GM19238 (cell line): ENCODE measurements around the gene TBC1D22A.
"Not testable (repeated sequence)": the region's sequence is repeated elsewhere in the genome, so short reads cannot be mapped to it uniquely, and the experiment has no call there.

ENCODE experiments used
- DNase-seq: peaks from one replicate; pipeline ENCODE4 v3.0.0; 2011; ENCODE audit warnings: low spot score; ENCODE audit not compliant: insufficient read length

TBC1D22A gene

DNA sequence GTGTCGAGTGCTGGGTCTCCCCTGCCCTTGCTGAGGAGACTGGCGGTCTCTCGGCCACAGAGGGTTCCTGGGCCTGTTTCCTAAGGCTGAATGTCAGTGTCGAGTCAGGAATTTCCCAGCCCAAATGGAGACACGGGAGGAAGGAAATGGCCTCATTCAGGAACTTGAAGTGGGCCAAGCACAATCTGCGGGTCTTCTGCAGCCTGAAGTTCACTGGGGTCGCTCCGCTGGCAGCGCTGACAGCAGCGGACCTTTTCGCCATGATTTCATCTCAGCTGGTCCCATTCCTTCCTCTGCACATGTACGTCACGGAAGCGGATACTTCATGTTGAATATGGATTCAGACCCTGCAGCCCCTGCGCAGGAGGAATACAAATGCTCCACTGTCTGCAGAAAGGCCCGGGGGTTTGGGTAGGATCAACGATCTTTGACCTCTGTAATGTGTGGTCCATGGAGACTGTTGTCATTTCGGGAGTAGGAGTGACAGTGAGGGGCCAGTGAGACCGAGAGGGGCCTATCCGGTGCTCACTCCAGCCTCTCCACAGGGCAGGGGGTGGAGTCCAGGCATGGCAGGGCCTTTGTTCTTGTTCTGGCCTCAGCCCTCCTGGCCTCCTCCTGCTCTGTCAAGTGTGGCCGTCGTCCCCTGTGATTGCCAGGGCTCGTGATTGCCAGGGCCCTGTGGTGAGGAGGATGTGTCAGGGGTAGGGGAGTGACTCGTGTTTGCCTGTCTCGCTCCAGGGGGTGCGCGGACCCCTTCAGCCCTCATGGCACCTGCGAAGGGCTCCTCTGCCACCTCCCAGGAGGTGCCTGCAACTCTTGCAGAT is 402.3 kb downstream of the TBC1D22A start:
- no peak for DNase-seq

DNA sequence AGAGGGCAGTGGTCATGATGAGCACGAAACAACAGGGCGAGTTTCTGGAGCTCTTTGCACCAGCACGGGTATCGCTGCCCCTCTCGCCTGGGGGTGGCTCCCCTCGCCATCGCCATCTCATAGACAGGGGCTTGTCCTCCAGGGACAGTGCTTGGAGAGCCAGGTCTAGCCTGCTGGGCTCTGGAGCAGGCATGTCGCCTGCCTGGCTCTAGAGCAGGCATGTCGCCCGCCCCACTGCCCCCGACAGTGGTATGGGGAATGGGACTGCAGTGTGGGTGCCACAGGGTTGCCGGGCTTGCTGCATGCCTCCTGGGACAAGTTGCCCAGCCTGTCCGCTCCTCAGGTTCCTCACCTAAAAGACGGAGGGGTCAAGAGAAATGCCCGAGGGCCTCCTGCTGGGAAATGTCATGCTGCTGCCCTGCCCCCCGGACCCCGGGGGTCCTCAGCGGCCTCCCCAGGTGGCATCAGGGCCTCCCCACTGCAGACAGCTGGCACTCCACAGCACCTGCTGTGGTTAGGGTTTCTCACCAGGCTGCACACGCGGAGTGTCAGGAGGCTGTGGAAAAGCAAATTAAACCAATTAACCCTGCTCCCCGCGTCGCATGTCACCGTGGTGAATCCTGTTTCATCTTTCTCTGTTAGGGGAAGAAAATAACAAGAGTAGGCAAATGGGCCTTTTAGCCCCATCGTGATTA is 403.0 kb downstream of the TBC1D22A start:
- no peak for DNase-seq

DNA sequence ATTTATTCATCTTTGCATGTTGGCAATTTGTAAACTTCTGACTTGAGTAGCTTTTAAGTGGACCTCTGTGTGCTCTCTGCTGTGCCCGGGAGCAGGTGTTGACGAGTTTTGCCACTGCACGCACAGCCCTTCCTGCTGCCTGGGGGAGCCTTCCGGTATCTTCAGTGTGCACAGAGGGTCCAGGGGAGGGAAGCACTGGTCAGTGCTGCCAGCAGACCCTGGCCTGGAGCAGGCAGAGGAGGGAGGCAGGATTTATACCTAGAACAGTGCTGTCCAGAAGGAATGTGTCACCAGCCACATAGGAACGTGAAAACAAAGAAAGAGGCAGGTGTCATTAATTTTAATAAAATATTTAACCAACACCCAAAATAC is 403.6 kb downstream of the TBC1D22A start:
- DNase-seq: no peak

DNA sequence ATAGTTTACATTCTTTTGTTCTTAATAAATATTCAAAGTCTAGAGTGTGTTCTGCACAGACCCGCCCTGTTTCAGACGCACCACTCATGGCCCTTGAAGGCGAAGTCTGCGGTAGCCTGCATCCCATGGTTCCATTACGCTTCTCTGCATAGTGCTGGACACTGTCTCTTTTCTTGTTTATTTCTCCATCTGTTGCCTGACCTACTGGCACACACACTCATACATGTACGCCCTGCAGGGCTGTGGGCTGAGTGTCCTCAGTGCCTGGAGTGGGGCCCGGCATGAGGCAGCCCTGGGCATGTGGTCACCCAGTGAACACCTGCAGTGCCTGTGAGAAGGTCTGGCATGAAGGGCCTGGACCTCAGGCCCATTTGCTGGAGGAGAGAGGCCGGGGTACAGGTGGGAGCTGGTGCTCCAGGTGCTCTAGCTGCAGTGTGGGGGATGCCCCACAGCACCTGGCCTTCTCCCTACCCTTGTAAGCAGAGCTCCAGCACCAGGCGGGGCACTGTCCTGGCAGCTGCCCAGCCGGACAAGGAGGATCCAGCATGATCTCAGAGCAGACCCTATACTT is 404.1 kb downstream of the TBC1D22A start:
- DNase-seq: no peak

DNA sequence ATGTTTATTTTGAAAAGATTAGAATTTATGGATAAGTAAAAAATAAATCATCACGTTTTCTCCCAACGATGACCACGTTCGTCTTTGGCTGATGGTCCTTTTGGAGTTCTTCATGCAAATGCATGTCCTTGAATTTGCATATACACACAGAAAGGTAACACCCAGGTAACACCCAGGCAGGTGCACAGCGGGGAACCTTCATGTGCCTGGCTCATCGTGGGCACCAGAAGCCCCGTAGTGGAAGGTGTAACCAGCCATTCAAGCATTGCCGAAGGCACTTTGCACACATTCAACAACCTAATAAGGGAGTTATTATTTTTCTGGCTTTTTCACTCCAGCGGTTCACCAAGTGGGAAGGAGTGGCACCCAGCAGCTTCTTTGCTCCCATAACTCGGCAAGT is 404.6 kb downstream of the TBC1D22A start:
- DNase-seq: no peak

DNA sequence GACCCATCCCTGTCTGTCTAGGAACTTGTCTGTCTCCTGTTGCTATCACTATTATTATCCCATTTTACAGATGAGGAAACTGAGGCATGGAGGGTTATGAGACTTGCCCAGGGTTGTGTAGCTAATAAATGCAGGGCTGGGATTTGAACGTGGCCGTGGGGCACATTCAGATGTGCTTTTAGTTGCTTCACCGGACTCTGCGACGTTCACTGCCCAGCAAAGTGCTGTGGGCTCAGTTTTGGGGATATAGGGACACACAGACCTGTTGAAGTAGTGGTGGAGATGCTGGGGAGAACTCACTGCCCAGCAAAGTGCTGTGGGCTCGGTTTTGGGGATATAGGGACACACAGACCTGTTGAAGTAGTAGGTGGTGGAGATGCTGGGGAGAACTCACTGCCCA is 405.5 kb downstream of the TBC1D22A start:
- DNase-seq: not testable (repeated sequence)

DNA sequence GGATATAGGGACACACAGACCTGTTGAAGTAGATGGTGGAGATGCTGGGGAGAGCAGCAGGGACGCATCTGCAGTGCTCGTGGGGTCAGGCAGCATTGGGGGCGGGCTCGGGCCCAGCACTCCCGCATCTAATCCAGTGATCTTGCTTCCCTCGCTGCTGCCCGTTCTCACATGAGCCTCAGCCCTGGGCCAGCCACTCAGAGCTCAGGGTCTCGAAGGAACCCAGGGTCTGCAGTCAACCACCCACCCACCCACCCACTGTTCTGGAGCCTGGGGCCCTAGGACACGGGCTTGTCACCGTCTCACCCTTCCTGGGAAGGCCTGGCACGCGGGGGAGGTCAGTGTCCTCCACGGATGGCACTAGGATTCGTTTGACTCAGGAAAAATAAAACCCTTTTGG is 406.0 kb downstream of the TBC1D22A start:
- DNase-seq: no peak

DNA sequence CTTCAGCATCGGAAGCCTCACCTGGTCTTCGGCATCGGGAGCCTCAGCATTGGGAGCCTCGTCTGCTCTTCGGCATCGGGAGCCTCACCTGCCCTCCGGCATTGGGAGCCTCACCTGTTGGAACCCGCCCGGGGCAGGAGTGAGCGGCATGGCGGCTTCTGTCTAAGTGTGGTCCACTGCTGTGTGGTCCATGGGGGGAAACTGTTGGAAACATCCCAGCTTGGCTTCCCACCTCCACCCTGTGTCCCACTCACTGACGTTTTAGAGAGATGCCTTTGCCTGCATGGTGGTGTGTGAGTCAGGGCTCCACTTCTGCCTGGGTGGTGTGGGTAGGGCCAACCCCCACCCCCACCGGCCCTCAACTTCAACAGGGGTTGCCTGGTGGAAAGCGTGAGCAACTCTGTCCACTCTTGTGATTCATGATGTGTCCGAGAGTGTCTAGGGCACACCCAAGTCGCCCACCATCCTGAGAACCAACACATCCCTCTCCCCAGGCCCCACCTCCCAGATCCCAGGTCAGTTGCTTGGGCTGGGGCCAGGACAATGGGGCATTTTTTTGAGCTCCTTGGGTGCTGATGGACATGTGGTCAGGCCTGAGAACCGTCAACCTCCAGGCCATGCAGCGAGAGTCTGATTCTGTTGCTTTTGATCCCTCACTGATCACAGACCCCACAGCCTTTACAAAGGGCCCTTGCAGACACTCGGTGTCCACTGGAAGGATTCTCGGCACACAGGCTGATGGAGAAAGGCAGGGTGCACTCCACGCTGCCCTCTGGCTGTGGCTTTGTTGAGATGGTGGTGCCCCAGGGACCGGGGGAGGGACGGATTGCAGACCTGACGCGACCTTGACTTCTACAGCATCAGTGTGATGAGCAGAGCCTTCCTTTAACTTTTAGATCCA is 406.7 kb downstream of the TBC1D22A start:
- no peak for DNase-seq

DNA sequence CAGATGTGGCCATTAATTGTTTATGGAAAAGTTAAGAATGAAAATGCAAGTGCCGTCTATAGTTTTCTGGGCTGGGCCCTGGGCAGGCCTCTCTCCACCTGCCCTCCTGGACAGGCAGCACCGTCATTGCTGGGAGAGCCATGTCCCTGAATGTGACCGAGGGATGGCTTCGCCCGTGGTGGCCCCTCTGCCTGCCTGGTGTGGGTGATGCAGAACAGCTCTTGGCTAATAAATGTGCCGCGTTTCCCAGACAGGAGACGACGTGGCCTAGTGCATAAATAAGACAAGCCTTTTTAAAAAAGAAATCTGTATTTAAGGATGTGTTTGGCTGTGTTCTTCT is 407.3 kb downstream of the TBC1D22A start:
- no peak for DNase-seq

DNA sequence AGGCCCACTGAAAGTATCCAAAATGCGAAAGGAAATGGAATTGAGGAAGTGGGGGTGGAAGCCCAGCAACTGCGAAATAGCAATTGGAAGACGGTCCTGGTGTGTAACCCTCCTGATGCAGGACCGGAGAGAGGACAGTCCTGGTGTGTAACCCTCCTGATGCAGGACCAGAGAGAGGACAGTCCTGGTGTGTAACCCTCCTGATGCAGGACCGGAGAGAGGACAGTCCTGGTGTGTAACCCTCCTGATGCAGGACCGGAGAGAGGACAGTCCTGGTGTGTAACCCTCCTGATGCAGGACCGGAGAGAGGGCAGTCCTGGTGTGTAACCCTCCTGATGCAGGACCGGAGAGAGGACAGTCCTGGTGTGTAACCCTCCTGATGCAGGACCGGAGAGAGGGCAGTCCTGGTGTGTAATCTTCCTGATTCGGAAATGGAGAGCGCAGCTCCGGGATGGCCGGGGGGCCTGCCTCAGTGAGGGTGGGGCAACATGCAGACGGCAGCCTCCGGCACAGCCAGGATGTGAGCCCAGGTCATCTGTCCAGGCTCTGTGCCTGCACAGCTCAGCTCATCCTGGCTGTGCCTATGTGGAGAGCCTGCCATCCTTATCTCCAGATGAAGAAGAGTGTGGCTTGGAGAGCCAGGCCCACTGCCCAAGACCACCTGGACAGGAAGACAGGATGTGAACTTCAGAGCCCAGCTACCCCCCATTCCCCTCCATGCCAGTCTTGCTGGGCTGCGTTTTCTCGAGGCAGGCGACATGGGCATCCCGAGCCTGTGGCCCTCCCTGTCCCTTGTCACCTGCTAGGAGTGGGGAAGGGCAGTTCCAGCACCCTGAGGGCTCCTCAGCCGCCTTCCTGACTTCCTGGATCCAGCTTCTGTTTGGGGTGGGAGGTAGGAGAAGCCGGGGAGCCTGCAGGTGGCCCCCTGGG is 408.3 kb downstream of the TBC1D22A start:
- not testable (repeated sequence) for DNase-seq

DNA sequence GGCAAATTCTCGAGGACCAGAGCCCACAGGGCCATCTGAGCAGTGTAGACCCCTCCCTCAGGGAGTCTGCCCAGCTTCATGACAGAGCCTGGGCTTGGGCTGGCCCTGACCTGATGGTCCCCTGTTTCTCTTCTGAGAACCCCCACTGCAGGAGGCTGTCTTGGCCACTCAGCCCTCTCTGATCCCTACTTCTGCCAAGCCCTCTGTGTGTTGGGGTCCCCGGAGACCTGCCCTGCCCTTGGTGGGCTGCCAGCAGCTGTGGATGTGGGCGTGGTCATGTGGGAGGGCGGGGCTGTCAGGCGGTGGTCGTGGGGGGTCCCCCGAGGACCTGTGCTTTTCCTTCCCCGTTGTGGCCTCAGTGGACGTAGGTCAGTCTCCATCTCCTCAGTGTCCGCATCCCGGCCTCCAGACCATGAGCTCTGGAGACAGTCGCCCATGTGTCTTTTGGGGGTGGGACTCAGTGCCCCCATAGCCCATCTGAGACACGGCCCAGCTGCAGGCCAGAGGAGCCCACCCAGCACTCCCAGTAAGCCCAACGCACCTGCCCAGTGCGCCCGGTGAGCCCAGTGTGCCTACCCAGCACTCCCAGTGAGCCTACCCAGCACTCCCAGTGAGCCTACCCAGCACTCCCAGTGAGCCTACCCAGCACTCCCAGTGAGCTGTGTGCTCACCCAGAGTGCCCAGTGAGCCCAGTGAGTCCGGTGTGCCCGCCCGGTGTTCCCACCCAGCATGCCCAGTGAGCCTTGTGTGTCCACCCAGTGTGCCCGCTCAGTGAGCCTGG is 409.2 kb downstream of the TBC1D22A start:
- no peak for DNase-seq

DNA sequence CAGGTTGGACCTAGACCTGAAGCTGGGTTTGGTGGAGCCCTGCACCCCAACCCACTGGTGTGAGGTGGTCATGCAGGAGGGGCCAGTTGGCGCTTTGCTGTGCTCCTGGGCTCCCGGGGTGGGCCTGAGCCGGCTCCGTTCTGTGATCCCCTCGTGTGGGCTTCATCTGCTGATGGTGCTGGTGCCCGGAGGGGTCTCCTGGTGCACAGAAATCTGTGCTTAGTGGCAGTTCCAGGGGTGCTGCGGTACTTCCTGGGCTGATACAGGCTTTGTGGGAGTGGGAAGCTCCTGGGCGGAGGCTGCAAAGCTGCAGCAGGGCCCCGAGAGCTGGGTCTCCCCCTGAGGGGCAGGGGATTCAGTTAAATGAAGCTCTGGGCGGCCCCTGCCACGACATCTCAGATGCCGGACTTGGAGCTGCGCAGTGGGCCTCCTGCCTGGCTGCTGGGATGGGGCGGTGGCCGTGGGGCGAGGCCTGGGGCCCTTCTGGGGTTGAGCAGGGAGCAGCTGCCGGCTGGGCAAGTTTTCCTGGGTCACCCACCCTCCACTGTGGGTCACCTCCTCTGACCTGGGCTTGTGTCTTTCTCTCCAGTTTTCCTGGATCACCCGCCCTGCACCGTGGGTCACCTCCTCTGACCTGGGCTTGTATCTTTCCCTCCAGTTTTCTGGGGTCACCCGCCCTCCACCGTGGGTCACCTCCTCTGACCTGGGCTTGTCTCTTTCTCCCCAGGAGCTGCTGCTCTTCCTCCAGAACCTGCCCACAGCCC is 410.5 kb downstream of the TBC1D22A start:
- DNase-seq: no peak

DNA sequence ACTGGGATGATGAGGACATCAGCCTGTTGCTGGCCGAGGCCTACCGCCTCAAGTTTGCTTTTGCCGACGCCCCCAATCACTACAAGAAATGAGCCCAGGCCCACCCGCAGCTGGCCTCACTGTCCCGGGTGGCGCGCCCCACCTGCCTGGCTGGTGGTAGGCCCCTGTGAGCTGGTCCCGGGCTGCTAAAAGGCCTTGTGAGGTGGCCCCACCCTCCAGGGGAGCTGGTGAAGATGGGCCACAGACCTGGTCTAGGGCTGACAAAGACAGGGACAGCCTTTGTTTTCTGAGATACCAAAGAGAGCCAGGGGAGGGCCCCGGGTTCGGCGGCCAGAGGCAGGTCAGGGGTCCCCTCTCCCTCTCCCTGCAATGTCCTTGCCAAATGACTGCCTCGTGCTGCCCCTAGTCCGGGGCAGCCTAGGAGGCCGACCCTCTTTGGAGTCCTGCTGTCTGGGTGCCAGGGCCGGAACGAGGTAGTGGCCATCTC is 411.1 kb downstream of the TBC1D22A start:
- no peak for DNase-seq

DNA sequence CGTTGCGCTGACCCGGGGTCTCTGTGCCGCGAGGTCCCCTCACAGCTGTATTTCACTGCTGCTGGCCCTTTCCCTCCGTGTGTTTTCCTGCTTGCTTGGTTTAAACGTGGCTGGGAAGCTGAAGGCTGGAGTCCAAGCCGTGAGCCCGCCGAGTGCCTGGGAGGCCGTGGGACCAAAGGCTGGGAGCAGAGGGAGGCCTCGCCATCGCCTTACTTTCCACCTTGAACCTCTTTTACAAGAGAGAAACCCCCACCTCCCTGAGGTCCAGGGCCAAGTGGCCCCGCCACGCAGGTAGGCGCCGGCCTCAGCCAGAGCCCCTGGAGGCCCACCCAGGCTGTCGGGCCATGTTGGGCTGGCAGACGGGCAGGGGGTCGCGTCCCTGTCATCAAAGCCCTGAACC is 411.6 kb downstream of the TBC1D22A start:
- DNase-seq: no peak

DNA sequence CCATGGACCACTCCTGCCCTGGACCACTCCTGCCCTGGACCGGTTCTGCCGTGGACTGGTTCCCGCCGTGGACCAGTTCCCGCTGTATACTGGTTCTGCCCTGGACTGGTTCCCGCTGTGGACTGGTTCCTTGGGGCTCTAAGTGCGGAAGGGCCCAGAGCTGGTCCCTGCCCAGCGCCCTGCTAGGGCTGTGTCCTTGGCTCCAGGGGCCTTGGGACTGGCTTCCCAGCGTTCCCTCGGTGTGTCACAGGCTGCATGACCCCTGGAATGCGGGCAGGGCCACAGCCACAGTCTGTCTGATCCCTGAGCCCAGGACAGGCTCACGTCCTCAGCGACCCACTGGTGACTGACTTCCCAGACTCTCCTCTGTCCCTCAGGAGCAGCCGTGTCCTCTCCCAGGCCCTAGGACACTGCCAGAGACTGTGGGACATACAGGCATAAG is 412.2 kb downstream of the TBC1D22A start:
- no peak for DNase-seq

DNA sequence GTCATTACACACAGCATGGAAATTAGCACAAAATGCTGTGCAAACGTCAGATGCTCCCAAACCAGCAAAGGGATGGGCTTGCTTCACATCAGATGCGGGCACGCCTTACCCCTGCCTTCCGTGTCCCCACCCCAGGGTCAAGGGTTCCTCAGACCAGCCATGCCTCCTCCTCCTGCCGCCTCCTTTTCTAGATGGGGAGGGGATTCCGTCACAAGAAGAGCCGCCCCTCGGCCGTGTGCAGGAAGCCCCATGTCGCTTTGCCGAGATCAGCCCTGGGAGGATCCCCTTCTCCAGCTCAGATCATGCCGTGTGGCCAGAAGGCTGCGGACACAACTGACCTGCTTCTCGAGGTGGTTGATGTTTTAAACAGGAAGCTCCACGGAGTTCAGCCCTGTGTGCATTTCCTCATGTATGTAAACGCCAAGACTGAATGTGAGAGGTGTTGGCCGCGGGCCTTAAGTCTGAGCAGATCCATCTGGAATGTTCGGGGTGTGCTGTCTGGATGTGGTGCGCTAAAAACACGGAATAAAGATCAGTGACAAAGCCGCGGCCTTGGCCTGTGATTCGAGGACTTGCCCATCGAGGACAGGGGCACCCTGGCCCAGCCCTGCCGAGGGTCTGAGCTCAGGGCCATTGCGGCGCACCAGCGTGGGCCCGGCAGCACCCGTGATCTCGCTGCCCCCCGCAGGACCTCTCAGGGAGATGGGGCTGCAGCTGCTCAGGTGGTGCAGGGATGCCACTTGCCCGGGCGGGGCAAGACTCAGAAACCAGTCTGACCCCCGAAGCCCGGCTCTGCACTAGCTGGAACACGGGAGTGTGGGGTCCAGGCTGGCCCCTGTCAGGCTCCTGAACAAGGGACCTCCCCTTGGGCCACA is 412.9 kb downstream of the TBC1D22A start:
- DNase-seq: no peak

DNA sequence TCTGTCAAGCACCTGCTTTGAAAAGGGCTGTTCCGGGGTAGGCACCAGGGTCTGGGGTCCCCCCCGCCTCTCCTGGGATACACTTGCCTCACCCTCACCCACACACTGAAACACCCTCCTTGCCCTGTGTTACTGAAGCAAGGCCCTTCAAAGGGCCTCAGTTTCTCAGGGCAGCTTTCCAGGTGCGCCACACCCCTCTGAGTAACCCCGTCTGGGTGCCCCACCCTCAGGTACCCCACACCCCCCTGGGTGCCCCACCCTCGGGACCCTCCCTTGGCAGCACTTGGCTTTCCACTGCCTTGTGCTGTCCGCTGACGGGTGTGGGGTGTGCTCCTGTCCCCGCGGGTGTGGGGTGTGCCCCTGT is 413.6 kb downstream of the TBC1D22A start:
- no peak for DNase-seq
